Measurements from ENCODE around the gene TIMP2.

The TIMP2 gene

GRCh38 chr17:78859051-78859450 is 66.1 kb downstream of the TIMP2 start:
- ChIA-PET POLR2A (no interaction called here), CTCF (interaction anchor here (1.0 to 1.3 kb wide), 3 partner anchors 17 to 112 kb away, joined by 3 to 6 read pairs (median 3); no protein-coding TSS in a partner anchor)
- no peak overlapping the region for H3K4me3 ChIP-seq (ENCODE audit: low read depth, low read length)
- DNase-seq (ENCODE audit: low read depth, low spot score) = no peak
- TF ChIP-seq CTCF (IDR thresholded peaks at IDR 0.05; ENCODE audit: insufficient read depth, low read length, missing control alignments) = no peak

- ChIA-PET POLR2A (no interaction called here), CTCF (interaction anchor here (1.8 kb wide), 1 partner anchor 9 kb away, joined by 6 read pairs; no protein-coding TSS in a partner anchor)
- DNase-seq (ENCODE audit: low read depth, low spot score) = no peak
Measured at GRCh38 chr17:78857266-78857665, 67.9 kb downstream of the TIMP2 start.

GRCh38 chr17:78855561-78856165 is 69.5 kb downstream of the TIMP2 start:
- CTCF ChIA-PET = interaction anchor here (1.1 to 2.9 kb wide), 4 partner anchors 10 to 116 kb away, joined by 3 to 17 read pairs (median 4); no protein-coding TSS in a partner anchor

More at GRCh38 chr17:78857266-78857665, 67.9 kb downstream of the TIMP2 start:
- no peak overlapping the region for H3K4me3 ChIP-seq (ENCODE audit: low read depth, low read length)
- no peak for TF ChIP-seq CTCF (IDR thresholded peaks at IDR 0.05; ENCODE audit: insufficient read depth, low read length, missing control alignments)

GRCh38 chr17:78854508-78854907 is 70.7 kb downstream of the TIMP2 start:
- H3K4me3 ChIP-seq (ENCODE audit: low read depth, low read length) = no peak overlapping the region
- no peak for DNase-seq (ENCODE audit: low read depth, low spot score)
- CTCF ChIA-PET = interaction anchor here (0.9 to 2.9 kb wide), 3 partner anchors 11 to 117 kb away, joined by 3 to 17 read pairs (median 4); no protein-coding TSS in a partner anchor
- POLR2A ChIA-PET = no interaction called here
- TF ChIP-seq CTCF (IDR thresholded peaks at IDR 0.05; ENCODE audit: insufficient read depth, low read length, missing control alignments) = no peak

More at GRCh38 chr17:78855561-78856165, 69.5 kb downstream of the TIMP2 start:
- no peak for DNase-seq (ENCODE audit: low read depth, low spot score)
- no peak overlapping the region for H3K4me3 ChIP-seq (ENCODE audit: low read depth, low read length)
- TF ChIP-seq CTCF (IDR thresholded peaks at IDR 0.05; ENCODE audit: insufficient read depth, low read length, missing control alignments) = no peak
- POLR2A ChIA-PET = interaction anchor here (0.5 kb wide), 1 partner anchor 16 kb away, joined by 5 read pairs; no protein-coding TSS in a partner anchor

- POLR2A ChIA-PET = no interaction called here
- no peak for TF ChIP-seq CTCF (IDR thresholded peaks at IDR 0.05; ENCODE audit: insufficient read depth, low read length, missing control alignments)
- no peak for DNase-seq (ENCODE audit: low read depth, low spot score)
- no peak overlapping the region for H3K4me3 ChIP-seq (ENCODE audit: low read depth, low read length)
- CTCF ChIA-PET = interaction anchor here (0.9 to 2.9 kb wide), 3 partner anchors 12 to 117 kb away, joined by 3 to 17 read pairs (median 4); no protein-coding TSS in a partner anchor
Measured at GRCh38 chr17:78853926-78854394, 71.2 kb downstream of the TIMP2 start.

- no peak for DNase-seq (ENCODE audit: low read depth, low spot score)
- POLR2A ChIA-PET = interaction anchor here (1.0 to 1.7 kb wide), 2 partner anchors 10 to 15 kb away, joined by 3 read pairs; no protein-coding TSS in a partner anchor
- CTCF ChIA-PET = interaction anchor here (1.0 to 3.1 kb wide), 5 partner anchors 9 to 119 kb away, joined by 3 to 16 read pairs (median 5); no protein-coding TSS in a partner anchor
- no peak overlapping the region for H3K4me3 ChIP-seq (ENCODE audit: low read depth, low read length)
- TF ChIP-seq CTCF (IDR thresholded peaks at IDR 0.05; ENCODE audit: insufficient read depth, low read length, missing control alignments) = no peak
Measured at GRCh38 chr17:78852709-78853121, 72.5 kb downstream of the TIMP2 start.

Data from AG04449 (cell line).